ENCODE results near the gene HES5.

HES5 gene

DNA sequence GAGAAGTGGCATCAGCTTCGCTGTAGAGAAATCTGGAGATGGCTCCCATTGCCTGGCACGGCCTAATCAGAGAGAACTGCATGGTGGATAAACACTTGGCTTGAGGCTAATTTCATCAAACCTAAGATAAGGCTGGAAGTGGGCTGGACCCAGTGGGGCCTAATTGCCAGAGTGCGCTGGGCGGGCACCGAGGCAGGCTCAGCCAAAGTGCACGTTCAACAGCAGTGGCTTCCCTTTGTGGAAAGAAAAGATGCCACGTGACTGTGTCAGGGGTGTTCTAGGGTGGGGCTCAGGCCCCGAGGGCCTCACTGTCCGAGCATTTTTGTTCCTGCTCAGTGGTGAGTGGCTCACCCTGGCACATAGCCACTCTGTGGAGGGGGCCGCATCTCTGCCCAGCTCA is 48.2 kb downstream of the HES5 start:
- TF ChIP-seq, protein P1, sequence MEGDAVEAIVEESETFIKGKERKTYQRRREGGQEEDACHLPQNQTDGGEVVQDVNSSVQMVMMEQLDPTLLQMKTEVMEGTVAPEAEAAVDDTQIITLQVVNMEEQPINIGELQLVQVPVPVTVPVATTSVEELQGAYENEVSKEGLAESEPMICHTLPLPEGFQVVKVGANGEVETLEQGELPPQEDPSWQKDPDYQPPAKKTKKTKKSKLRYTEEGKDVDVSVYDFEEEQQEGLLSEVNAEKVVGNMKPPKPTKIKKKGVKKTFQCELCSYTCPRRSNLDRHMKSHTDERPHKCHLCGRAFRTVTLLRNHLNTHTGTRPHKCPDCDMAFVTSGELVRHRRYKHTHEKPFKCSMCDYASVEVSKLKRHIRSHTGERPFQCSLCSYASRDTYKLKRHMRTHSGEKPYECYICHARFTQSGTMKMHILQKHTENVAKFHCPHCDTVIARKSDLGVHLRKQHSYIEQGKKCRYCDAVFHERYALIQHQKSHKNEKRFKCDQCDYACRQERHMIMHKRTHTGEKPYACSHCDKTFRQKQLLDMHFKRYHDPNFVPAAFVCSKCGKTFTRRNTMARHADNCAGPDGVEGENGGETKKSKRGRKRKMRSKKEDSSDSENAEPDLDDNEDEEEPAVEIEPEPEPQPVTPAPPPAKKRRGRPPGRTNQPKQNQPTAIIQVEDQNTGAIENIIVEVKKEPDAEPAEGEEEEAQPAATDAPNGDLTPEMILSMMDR (IDR thresholded peaks at IDR 0.05), result no peak

DNA sequence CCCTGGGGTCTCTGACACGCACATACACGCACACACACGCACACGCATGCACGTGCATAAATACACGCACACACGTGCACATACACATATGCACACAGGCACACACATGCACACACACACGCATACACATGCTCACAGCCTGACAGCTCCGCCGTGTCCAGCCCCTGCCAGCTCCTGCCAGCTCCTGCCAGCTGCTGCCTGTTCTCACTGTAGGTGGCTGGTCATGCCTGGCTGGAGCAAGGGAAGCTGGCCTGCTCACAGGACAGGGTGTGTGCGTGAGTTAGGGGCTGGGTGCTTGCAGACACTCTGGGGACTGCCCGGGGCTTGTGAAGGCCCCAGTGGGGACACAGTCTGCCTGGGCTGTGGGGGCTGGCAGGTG is 49.1 kb downstream of the HES5 start:
- TF ChIP-seq, protein P1 (IDR thresholded peaks at IDR 0.05), result no peak

DNA sequence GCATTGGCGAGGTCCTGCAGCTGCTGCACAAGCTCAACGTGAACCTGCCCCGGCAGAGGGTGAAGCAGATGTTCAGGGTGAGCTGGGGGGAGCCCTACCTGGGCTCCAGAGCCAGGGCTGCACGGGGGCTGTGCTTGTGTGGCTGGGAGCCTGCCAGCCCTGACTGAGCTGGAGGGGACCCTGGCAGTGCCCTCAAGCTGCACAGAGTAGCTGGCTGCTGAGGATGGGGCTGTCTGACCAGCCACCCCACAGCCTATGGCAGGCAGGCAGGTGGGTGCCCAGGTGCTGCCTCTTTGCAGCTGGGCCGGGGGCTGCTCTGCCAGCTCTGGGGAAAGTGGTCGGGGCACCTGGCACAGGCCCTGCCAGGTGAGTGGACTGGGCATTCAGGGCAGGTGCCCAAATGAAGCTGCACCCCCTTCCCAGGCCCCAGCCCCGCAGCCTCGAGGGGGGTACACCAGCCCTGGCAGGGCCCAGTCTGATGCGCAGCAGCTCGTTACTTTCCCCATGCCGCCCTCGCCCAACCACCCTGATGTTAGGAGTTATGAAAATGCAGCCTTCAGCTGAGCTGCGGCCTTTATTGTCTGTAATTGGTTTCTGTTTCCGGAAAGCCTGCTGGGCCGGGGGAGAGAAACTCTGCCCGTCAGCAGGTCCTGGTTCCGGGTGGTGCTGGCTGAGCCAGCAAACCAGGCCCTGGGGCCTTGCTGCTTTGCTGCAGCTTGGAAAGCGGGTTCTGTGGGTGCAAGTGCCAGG is 49.7 kb downstream of the HES5 start:
- TF ChIP-seq, protein P1 (IDR thresholded peaks at IDR 0.05), result no peak

DNA sequence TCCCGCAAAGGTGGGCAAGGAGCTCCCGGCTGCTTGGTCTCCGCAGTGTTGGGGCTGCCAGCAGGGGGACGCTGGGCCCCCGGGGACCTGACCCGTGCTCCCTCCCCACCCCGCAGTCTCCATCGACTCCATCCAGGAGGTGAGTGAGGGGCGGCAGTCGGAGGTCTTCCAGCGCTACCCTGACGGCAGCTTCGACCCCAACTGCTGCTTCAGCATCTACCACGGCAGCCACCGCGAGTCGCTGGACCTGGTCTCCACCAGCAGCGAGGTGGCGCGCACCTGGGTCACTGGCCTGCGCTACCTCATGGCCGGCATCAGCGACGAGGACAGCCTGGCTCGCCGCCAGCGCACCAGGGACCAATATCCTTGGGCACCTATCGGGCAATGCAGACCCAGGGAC is 50.4 kb downstream of the HES5 start:
- TF ChIP-seq, protein P1 (IDR thresholded peaks at IDR 0.05), result no peak

DNA sequence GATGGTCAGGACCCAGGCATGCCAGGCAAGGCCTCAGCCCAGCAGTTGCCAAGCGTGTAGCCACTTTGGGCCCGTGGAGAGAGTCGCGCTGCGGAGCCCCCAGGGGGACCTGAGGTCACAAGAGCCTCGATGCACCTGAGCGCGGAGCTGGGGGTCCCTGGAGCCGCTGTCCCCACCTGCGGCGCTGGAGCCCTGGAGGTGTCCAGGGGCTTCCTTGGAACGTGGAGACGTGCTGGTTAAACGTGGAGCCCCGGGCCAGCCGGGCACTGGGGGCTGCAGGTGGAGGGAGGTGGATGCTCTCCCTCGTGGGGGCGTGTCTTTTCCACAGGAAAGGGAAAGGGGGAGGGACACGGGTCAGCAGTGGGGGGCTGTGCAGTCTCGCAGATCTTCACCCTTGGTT is 50.9 kb downstream of the HES5 start:
- TF ChIP-seq, protein P1 (IDR thresholded peaks at IDR 0.05), result no peak

Measured in LNCAP (cell line).